HL-60 (cell line): ENCODE measurements around the gene NOTCH4.

ENCODE experiments used
- DNase-seq, 2 experiments: peaks; one replicate each; pipeline ENCODE4 v3.0.0-alpha.2; 2010 to 2020; ENCODE audit warnings: low read depth in 1 of 2, low spot score in 1 of 2
- H3K27ac ChIP-seq: fragments of 250-450 bp; sonication (Bioruptor Pico); replicated peaks from 2 replicates; pipeline ENCODE4 v1.5.1; 2020; ENCODE audit warnings: mild to moderate bottlenecking, moderate library complexity
- H3K27me3 ChIP-seq: fragments of 250-450 bp; sonication (Bioruptor Pico); 2 replicates; pipeline ENCODE4 v1.5.1; 2021; ENCODE audit warnings: mild to moderate bottlenecking, moderate library complexity; ENCODE audit not compliant: insufficient read depth, poor library complexity, severe bottlenecking
- H3K4me3 ChIP-seq: replicated peaks from 2 replicates; pipeline ENCODE4 v1.5.1; 2011; ENCODE audit warnings: mild to moderate bottlenecking, control low read depth, low read length; ENCODE audit not compliant: insufficient read depth
- GABPA ChIP-seq: IDR thresholded peaks from 2 replicates; pipeline ENCODE4 v1.6.1; 2012; ENCODE audit warnings: low read depth
- POLR2AphosphoS5 ChIP-seq: IDR thresholded peaks from 2 replicates; pipeline ENCODE4 v1.6.1; 2012; ENCODE audit warnings: low read depth
- SPI1 ChIP-seq: IDR thresholded peaks from 2 replicates; pipeline ENCODE4 v1.6.1; 2012; ENCODE audit warnings: low read depth, mild to moderate bottlenecking, borderline replicate concordance
- TF ChIP-seq, protein P1 (sequence below): IDR thresholded peaks from one replicate; pipeline ENCODE4 v1.5.1; 2011; ENCODE audit warnings: low read length, control low read depth, inconsistent platforms; ENCODE audit not compliant: insufficient read depth
- TF ChIP-seq, protein P2 (sequence below): IDR thresholded peaks from 2 replicates; pipeline ENCODE4 v1.6.1; 2012; ENCODE audit warnings: low read depth; ENCODE audit not compliant: insufficient replicate concordance

NOTCH4 gene

GRCh38 chr6:32218167-32218566 lies 5.7 kb downstream of the NOTCH4 start:
- no peak for DNase-seq
- TF ChIP-seq, protein P1, sequence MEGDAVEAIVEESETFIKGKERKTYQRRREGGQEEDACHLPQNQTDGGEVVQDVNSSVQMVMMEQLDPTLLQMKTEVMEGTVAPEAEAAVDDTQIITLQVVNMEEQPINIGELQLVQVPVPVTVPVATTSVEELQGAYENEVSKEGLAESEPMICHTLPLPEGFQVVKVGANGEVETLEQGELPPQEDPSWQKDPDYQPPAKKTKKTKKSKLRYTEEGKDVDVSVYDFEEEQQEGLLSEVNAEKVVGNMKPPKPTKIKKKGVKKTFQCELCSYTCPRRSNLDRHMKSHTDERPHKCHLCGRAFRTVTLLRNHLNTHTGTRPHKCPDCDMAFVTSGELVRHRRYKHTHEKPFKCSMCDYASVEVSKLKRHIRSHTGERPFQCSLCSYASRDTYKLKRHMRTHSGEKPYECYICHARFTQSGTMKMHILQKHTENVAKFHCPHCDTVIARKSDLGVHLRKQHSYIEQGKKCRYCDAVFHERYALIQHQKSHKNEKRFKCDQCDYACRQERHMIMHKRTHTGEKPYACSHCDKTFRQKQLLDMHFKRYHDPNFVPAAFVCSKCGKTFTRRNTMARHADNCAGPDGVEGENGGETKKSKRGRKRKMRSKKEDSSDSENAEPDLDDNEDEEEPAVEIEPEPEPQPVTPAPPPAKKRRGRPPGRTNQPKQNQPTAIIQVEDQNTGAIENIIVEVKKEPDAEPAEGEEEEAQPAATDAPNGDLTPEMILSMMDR = no peak
- TF ChIP-seq POLR2AphosphoS5 = no peak
- TF ChIP-seq, protein P2, sequence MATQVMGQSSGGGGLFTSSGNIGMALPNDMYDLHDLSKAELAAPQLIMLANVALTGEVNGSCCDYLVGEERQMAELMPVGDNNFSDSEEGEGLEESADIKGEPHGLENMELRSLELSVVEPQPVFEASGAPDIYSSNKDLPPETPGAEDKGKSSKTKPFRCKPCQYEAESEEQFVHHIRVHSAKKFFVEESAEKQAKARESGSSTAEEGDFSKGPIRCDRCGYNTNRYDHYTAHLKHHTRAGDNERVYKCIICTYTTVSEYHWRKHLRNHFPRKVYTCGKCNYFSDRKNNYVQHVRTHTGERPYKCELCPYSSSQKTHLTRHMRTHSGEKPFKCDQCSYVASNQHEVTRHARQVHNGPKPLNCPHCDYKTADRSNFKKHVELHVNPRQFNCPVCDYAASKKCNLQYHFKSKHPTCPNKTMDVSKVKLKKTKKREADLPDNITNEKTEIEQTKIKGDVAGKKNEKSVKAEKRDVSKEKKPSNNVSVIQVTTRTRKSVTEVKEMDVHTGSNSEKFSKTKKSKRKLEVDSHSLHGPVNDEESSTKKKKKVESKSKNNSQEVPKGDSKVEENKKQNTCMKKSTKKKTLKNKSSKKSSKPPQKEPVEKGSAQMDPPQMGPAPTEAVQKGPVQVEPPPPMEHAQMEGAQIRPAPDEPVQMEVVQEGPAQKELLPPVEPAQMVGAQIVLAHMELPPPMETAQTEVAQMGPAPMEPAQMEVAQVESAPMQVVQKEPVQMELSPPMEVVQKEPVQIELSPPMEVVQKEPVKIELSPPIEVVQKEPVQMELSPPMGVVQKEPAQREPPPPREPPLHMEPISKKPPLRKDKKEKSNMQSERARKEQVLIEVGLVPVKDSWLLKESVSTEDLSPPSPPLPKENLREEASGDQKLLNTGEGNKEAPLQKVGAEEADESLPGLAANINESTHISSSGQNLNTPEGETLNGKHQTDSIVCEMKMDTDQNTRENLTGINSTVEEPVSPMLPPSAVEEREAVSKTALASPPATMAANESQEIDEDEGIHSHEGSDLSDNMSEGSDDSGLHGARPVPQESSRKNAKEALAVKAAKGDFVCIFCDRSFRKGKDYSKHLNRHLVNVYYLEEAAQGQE = no peak
- no peak for TF ChIP-seq SPI1
- TF ChIP-seq GABPA = no peak
- Histone ChIP-seq H3K27ac (no peak overlapping the region), H3K4me3 (no peak overlapping the region), H3K27me3 (no peaks in the 10 kb centered on the region)

DNA sequence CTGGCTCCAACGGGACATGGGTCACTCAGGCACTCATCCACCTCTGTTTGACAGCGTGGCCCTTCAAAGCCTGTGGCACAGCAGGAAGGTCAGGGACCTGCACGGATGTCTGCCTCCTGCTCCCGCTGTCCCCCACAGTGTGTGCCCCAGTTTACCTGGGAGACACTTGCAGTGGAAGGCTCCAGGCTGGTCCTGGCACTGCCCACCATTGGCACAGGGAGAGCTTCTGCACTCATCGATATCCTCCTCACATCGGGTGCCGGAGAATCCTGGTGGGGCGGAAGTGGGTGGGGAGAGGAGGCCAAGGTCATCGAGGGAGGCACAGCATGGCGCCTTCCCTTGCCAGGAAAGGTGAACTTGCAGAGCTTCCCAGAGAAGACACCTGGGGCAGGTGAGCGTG lies 6.9 kb downstream of the NOTCH4 start:
- H3K27me3 ChIP-seq = no peaks in the 10 kb centered on the region
- H3K4me3 ChIP-seq = no peak overlapping the region
- H3K27ac ChIP-seq = no peak overlapping the region
- TF ChIP-seq, protein P1 = no peak
- no peak for TF ChIP-seq GABPA
- TF ChIP-seq SPI1 = no peak
- DNase-seq = no peak

GRCh38 chr6:32216285-32216684 lies 7.6 kb downstream of the NOTCH4 start:
- TF ChIP-seq, protein P2 = no peak
- no peak for TF ChIP-seq GABPA
- TF ChIP-seq, protein P1 = no peak
- no peak for TF ChIP-seq SPI1
- TF ChIP-seq POLR2AphosphoS5 = no peak
- no peak for DNase-seq
- Histone ChIP-seq H3K4me3 (no peak overlapping the region), H3K27ac (no peak overlapping the region), H3K27me3 (no peaks in the 10 kb centered on the region)

- Histone ChIP-seq H3K27me3 (no peaks in the 10 kb centered on the region), H3K4me3 (no peak overlapping the region), H3K27ac (no peak overlapping the region)
- DNase-seq = no peak
- TF ChIP-seq SPI1 (no peak), GABPA (no peak), POLR2AphosphoS5 (no peak)
- TF ChIP-seq, protein P2 = no peak
- TF ChIP-seq, protein P1 = no peak
Measured at GRCh38 chr6:32215617-32216016, 8.2 kb downstream of the NOTCH4 start.
